EL (cell line): ENCODE results near the gene UXS1.
"Not testable (repeated sequence)": the region's sequence is repeated elsewhere in the genome, so short reads cannot be mapped to it uniquely, and the experiment has no call there.

Experiments used
- DNase-seq: peaks from one replicate; pipeline ENCODE4 v3.0.0-alpha.2; 2016

The UXS1 gene

DNA sequence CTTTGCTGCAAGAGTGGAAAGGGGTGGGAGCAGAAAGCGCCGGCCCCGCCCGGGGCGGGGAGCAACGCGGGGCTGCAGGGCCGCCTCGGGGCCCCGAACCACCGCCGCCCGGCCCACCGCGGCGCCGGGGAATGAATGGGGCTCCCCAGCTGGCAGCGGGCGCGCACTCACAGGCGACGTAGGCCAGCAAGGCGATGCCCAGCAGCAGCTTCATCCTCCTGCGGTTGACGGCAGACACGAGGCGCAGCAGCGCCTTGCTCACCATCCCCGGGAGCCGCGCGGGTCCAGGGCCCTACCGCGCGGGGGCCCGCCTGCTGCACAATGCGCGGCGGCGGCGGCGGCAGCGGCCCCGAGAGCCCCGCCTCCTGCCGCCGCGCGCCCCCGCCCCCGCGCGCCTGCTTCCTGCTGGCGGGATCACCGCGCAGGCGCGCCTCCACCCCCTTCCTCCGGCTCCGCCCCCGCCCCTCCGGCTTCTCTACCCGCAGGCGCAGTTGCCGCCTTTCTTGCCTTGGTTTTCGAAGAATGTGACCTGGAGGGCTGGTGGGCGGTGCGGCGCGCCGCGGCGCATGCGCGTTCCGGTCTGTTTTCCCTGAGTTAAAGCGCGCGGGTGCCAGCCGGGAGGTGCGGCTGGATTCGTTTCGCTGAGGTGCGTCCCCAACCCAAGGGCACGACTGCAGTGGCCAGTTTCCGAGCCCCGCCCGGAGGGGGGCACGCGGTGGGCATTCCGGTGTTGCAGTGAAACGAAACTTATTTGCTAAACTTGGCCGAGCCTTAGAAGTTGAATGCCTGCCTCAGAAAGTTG lies at the start of gene UXS1:
Gene UXS1, minus strand, starts transcription at position 325 of the 802 bp plus-strand sequence. Its CDS starts 60 bp downstream, at position 265.
- DNase-seq = peak; percentile 96

DNA sequence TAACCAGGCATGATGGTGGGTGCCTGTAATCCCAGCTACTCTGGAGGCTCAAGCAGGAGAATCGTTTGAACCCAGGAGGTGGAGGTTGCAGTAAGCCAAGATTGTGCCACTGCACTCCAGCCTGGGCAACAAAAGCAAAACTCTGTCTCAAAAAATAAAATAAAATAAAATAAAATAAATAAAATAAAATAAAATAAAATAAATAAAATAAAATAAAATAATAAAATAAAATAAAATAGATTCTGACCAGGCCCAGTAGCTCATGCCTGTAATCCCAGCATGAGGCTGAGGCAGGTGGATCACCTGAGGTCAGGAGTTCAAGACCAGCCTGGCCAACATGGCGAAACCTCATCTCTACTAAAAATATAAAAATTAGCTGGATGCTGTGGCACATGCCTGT lies 45.4 kb upstream of the UXS1 start:
- not testable (repeated sequence) for DNase-seq

DNA sequence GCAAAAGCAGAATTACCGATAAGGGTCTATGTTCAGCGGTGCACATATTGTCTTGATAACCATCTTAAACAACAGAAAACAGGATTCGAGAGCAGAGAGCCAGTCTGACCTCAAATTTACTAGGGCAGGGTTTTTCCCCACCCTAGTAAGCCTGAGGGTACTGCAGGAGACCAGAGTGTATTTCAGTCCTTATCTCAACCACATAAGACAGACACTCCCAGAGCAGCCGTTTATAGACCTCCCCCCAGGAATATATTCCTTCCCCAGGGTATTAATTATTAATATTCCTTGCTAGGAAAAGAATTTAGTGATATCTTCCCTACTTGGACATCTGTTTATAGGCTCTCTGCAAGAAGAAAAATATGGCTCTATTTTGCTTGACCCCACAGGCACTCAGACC lies 41.3 kb upstream of the UXS1 start:
- not testable (repeated sequence) for DNase-seq

DNA sequence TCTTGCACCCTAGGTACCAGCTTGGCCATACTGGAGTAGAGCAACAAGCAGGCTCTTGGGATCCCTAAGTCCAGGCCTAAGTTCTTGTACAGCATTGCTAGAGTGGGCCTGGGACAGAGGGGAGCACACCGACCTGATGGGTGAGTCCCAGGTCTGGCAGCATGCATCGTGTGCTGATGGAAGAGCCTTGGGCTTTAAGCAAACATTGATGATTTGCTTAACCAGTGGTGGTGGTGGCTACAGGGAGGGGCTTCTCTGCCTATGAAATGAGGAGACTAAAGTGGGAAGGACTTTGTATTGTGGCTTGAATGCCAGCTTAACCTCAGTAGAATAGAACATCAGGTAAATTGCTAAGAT lies 39.2 kb upstream of the UXS1 start:
- DNase-seq = no peak

DNA sequence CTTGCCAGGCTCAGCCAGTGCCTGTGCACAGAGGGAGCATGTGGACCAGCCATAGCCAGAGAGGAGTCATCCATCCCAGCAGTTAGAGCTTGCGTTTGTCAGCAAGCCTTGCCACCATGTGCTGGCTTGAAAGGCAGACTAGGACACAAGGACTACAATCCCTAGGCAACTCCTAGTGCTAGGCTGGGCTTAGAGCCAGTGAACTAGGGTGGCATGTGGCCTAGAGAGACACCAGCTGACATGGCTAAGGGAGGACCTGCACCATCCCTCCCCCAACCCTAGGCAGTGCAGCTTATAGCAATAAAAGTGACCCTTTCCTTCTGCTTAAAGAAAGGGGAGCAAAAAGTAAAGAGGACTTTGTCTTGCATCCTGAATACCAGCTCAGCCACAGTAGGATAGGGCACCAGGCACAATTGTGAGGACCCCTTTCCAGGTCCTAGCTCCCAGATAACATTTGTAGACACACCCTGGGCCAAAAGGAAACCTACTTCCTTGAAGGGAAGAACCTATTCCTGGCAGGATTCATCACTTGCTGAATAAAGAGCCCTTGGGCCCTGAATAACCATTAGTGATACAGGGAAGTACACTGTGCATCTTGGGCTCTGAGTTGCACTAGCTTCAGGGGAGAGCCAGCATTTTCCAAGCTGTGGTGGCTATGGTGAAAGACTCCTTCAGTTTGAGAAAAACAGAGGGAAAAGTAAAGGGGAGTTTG lies 38.7 kb upstream of the UXS1 start:
- DNase-seq = no peak

DNA sequence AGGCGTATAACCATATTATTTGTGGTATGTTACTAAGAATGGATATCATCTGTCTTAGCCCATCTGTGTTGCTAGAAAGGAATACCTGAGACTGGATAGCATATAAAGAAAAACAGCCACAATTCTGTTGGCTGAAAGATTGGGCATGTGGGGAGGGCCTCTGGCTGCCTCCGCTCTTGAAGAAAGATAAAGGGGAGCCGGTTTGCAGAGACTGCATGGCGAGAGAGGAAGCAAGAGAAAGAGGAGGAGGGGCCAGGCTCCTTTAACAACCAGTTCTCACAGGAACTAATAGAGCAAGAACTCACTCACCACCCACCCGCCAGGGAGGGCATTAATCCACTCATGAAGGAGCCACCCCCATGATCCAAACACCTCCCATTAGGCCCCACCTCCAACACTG lies 29.2 kb upstream of the UXS1 start:
- DNase-seq = no peak

DNA sequence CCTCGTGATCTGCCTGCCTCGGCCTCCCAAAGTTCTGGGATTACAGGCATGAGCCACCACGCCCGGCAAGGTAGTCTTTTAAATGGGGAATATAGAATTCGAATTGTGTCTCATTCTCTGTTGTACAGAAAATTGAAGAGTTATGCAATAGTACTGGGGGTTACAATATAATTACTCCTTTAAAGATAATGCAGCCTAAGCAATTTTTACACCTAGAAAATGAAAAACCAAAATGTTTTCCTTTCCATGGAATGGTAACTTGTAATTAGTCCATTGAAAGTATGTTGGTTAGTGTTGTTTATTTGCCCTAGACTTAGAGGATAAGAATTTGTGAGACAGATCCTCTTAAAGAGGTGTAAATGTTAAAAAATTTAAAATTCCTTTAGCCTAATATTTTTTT lies 28.0 kb upstream of the UXS1 start:
- not testable (repeated sequence) for DNase-seq

DNA sequence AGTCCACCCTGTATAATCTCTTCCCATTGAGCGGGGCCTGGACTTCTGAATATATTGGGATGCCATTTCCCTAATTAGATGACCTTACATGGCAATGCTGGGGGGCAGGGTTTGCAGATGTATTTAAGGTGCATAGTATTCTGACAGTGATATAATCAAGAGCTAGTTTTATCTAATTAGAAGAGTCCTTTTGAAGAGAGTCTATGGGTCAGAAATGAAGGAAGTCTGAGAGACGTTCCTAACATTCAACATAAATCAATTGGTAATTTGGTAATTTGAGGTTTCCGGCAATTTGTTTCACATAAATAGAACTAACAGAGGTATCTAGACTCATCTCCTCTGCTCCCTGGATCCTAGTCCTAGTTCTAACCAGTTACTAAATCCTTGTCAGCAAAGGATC lies 25.7 kb upstream of the UXS1 start:
- no peak for DNase-seq

DNA sequence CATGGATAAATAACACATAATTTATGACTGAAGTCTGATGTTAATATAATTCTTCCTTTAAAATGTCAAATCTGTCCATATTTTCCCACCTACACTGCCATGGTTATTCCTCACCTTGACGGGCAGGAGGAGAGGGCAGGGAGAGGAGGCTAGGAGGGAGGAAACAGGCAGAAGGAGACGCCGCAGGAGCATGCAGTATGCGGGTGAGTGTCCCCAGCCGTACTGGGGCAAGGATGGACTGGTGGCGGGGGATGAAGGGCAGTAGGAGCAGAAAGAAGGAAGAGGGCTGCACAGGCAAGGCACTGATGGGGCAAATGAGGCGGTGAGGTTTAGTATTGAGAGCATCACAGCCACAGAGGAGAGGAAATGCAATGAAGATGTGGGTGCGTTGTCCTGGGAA lies 25.1 kb upstream of the UXS1 start:
- DNase-seq = not testable (repeated sequence)

DNA sequence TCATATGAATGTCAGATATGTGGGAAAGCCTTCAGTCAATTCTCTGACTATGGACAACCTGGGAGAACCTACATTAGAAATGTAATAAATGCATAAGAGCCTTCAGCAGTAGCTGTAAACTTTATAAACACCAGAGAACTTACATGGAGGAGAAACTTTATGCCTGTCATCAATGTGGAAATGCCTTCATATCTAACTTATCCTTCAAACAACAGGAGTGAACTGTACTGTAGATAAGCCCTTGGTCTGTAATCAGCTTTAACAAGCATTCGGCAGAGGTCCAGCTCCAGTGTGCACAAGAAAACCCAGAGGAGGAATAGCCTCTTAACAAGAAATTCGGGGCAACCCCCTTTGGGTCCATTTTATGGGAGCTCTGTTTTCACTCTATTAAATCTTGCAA lies 14.8 kb upstream of the UXS1 start:
- no peak for DNase-seq

DNA sequence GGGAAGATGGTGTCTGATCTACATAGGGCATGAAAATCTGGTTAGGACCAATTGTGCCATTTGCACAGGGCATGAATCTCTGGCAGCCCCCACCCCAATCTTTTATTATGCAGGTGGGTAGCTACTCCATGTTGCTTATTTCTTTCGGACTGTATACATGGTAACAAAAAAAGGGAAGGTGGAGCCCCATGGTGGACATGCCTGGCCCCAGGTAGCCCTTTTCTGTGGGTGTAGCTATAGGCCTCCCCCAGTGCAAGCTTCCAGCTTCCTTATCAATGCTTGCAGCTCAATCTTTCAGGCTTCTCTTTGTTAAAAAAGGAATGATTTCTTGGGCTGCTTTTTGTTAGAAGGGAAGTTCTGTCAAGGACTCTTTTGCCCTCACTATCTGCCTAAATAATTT lies 14.3 kb upstream of the UXS1 start:
- no peak for DNase-seq

DNA sequence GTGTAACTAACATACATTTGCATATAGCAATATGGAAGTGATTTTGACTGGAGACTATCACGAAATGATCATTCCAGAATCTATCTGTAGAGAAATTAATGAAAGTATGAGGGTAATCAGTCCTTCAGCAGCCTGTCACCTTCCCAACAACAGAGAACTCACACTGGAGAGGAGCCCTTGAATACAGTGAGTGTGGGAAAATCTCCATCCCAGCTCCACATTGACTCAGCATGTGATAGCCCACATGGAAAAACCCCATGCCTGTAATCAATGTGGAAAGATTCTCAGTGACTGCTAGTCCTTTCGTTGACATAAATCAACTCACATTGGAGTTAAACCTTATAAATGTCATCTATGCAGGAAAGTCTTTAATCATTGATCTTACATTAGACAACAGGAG lies 13.1 kb upstream of the UXS1 start:
- no peak for DNase-seq

DNA sequence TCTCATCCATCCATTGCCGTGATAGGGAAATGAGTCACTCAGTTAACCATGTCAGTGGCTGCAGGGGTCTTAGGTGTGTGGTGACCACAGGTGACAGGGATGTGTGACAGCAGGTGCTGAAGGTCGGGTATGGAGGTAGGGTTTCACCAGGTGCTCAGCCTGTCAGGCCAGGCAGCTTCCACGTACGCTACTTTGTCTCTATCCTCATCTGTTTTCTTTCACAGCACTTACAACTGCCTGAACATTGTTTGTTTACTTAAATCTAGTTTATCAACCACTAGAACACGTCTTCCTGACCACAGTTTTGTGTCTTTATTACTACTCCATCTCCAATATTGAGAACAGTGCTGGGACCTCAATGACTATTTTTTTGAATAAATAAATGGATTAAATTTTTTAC lies 11.4 kb upstream of the UXS1 start:
- no peak for DNase-seq

DNA sequence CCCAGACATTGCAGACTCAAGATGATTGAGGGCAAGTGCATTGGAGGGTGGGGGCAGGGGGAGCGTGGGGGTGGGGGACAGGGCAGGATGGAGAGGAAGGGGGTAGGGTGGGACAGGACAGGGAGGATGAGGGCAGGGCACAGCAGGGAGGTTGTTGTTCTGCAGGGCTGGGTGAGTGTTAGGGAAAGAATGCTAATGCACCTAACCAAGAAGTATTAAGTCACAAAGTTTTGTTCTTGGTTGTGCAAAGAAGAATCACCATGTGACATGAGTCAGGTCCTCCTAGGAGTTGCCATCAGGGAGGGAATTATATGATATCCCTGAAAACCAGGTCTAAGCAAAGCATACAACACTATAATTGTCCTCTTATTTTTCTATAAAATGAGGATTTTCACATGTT lies 10.4 kb upstream of the UXS1 start:
- DNase-seq = not testable (repeated sequence)

DNA sequence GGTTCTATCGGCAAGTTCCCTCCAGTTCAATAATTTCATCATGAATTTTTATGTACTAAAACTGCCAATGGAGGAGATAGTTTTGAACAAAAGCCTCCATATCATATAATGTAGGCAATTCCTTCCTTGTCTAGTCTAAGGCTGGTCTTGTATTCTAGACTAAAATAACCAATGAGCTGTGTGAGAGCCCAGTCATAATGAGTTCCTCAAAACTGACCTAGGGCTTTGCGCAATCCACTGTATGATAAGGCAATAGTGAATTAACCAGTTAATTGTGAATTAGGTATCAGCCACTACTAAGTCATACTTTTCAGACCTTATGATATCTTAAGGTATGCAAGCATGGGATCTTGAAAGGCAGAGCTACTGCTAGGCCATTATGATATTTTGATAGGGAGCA lies 7.6 kb upstream of the UXS1 start:
- no peak for DNase-seq

DNA sequence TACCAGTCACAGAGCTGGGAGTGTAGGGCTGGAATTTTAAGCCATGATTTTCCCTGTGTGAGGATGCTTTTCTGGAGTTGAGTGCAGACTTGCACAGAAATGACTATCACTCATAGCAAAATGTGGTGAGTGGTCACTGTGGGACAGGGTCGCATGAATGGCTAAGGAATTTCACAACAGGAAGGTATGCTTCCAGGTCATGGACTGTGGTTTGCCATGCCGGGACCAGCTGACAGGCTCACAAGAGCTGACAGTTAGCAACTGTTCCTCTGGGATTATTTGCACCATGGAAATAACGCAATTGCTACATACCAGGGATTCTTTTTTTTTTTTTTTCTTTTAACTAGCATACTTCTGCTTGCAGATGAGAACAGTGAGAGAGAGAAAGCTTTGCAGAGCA lies 3.8 kb upstream of the UXS1 start:
- peak; percentile 85 for DNase-seq

DNA sequence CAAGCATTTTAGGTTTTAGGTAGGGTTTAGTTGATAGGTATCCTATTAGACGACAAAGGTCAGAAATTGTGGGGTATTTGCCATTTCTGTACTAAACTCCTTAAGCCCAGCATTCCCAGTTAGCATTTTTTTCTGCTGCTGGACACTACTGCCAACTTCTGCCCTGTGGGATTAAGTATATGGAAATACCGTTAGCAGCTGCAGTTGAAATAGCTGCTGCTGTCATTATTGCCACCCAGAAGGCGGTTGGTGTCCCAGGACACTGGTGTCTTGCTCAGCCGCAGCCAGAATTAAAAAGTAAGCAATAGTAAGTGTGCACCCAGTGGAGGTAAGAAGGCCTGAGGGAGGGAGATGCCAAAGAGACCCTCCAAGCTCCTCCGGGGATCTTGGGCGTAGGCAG lies 1.9 kb upstream of the UXS1 start:
- no peak for DNase-seq

DNA sequence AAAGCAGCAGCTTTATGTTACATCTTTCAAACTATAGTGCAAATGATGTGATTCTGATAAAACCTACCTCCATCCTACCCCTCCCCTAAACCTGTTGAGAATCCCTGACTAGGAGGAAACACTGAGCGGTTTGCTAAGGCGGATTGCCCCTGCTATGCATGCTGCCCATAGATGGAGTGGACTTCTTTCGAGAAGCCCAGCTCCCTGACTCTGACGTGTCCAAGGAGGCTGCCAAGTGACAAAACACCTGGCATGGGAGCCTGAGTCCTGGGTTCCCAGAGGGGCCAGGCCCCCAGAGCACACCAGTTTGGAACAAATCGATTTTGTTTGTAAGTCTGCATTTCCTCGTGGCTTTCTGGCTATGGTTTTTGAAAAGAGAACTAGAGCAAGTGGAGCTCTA lies 1.4 kb upstream of the UXS1 start:
- no peak for DNase-seq

DNA sequence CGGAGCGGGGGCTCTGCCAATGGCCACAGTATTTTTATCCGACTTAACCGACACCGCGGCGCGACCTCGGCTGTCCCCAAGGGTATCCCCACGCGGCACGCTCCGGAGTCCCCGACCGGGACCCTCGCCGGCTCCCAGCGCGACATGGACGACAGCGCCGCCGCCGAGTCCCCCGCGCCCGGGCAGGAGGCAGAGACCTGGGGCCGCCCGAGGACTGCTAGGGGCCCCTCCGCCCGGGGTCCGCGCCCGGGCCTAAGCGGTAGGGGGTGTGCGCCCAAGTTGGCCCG lies 468 bp downstream of the UXS1 start:
- no peak for DNase-seq

DNA sequence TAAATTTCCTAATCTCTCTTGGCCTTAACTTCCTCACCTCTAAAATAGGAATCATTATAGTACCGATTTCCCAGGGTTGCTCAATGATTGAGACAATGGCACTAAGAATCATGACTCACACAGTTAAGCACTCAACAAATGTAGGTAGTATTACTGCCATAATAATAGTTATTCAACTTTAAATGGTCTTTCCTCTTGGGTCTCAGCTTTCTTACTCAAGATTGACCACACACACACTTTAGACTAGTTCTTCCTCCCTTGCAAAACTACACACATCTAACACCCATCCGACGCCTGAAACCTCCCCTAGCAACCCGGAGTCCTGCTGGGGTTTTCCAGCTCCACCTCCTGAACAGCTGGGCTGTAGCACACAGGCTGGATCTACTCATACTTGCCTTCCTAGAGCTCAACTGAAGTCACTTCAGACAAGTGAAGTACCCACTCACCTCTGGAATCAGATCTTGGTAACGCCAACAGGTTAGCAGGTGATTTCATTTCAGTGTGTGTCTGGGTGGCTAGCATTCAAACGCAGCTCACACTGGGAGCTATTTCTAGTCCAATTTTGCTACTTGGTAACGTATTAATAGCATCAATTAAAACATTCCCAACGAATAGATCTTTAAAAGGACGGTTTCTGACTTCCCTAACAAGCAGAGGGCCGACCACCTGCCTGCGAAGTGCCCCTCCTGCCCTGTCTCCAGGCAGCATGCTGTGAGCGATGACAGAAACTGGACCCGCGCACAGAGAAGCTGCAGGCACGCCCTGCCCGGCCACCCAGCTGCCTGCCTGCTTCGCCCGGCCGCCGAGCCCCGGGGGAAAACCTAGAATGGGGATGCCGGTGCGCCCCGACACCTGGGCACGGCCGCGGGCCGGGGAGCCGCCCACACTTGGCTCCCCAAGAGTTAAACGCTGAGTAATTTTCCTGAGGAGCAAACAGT lies 1.1 kb downstream of the UXS1 start:
- peak; percentile 66 for DNase-seq

DNA sequence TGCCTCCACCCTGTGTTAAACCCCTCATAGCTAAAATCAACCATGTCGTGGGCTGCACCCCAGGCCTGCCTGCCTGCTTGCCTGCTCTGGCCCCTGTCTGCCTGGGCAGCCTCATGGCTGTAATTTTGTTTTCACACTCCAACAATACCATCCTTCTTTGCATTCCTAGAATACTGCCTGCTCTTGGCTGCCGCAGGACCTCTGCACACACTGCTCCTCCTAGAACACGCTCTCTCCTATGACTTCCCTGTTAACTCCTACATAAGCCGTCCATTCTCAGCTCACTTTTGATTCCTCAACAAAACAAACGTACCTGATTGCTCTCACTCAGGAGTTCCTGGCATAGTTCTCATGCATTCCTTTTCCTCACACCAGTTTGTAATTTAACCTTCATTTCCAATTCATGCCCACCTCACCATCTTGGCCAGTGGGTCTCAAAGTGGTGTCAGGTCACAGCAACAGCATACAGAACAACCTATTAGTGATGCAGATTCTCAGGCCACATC lies 2.5 kb downstream of the UXS1 start:
- no peak for DNase-seq

DNA sequence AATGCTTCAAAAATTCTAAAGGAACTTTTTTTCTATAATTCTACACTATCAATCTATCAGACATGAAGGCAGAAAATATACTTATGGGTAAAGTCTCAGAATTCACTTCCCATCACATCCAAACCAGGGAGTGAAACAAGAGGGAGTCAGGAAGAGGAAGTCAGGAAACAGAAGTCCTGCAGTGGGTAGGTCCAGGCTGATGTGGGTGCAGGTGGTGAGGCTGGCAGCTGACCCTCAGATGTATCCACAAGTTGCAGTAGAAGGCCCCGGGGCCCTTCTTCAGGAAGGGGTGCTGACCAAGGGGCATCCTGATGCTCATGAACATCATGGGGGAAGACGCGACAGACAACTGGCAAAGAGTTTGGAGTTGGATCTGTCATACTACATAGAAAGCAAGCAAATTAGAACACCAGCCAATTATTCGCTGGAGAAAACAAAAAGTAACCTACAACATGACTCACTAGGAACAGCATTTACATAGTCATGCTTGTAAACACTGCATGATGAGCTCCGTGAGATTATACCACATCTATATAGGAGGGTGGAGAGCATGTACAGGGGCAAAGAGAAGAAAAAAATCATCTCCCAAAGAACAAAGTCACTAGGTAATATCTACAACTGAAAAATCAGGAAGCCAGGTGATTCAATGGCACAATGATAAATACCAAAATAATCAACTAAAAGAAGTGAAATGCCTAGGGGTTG lies 4.2 kb downstream of the UXS1 start:
- DNase-seq = peak; percentile 36

DNA sequence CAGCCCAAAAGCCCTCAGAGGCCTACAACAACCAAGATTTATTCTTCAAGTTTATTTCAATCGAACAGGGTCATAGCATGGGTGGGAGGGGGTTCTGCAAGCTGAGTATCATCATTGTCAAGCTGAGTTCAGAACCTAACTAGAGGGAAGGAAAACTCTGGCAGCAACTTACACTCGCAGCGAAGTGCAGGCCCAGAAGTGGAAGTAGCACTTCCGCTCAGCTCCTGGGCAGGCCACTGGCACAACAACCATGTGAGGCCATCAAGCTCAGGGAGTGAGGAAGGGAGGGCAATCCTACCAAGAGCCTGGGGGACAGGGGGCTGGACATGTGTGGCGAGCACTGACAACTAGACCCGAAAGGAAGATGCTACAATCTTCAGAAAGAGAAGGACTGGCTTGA lies 4.8 kb downstream of the UXS1 start:
- DNase-seq = no peak
